GM23338 (cell line): ENCODE measurements around the gene DPP9. TPM values are rescaled to one million over a fixed set of nuclear protein-coding genes. Genes with fewer than 3 reads are reported as not detected.

Experiments
- ATAC-seq: fragments of 200-7000 bp; cut with Tn5 transposase; 3 replicates; pipeline ENCODE4 v1.9.1; 2020
- DNase-seq: peaks from one replicate; pipeline ENCODE4 v3.0.0-alpha.2; 2015; ENCODE audit warnings: low spot score
- H2AFZ ChIP-seq: fragments of 200-600 bp; sonication (generic); 2 replicates; pipeline ENCODE4 v1.8.0; 2016; ENCODE audit warnings: antibody characterized with exemption, mild to moderate bottlenecking, moderate library complexity
- H3F3A ChIP-seq: fragments of 200-600 bp; sonication (generic); replicated peaks from 2 replicates; pipeline ENCODE4 v1.8.0; 2017; ENCODE audit warnings: antibody characterized with exemption, mixed run types, low read depth
- H3K27ac ChIP-seq: fragments of 200-600 bp; sonication (generic); 2 replicates; pipeline ENCODE4 v1.6.1; 2016; ENCODE audit warnings: low read depth
- H3K27me3 ChIP-seq: fragments of 200-600 bp; sonication (generic); 2 replicates; pipeline ENCODE4 v1.8.0; 2016; ENCODE audit warnings: mild to moderate bottlenecking, mixed run types, moderate library complexity; ENCODE audit not compliant: insufficient read depth
- H3K36me3 ChIP-seq: fragments of 200-600 bp; sonication (generic); 2 replicates; pipeline ENCODE4 v1.8.0; 2016; ENCODE audit warnings: mild to moderate bottlenecking; ENCODE audit not compliant: insufficient read depth
- H3K4me1 ChIP-seq: fragments of 200-600 bp; sonication (generic); 2 replicates; pipeline ENCODE4 v1.8.0; 2016; ENCODE audit warnings: mild to moderate bottlenecking, moderate library complexity; ENCODE audit not compliant: insufficient read depth
- H3K4me2 ChIP-seq: fragments of 200-600 bp; sonication (generic); 2 replicates; pipeline ENCODE4 v1.7.1; 2017; ENCODE audit warnings: mixed run types
- H3K4me3 ChIP-seq: fragments of 200-600 bp; sonication (generic); 2 replicates; pipeline ENCODE4 v1.6.1; 2016; ENCODE audit warnings: mixed run types
- H3K79me2 ChIP-seq: fragments of 200-600 bp; sonication (generic); replicated peaks from 2 replicates; pipeline ENCODE4 v1.8.0; 2017; ENCODE audit warnings: mild to moderate bottlenecking; ENCODE audit not compliant: insufficient read depth
- H3K9me2 ChIP-seq: fragments of 200-600 bp; sonication (generic); 2 replicates; pipeline ENCODE4 v1.8.0; 2017; ENCODE audit not compliant: insufficient read depth
- H4K20me1 ChIP-seq: fragments of 200-600 bp; sonication (generic); replicated peaks from 2 replicates; pipeline ENCODE4 v1.8.0; 2017; ENCODE audit warnings: mild to moderate bottlenecking; ENCODE audit not compliant: insufficient read depth
- H3K27ac Mint-ChIP-seq: 2 replicates; pipeline ENCODE4 v1.8.0; 2020; ENCODE audit warnings: inconsistent platforms, mild to moderate bottlenecking, moderate library complexity, mixed read lengths
- H3K27me3 Mint-ChIP-seq: 3 replicates; pipeline ENCODE4 v1.8.0; 2022; ENCODE audit warnings: low read depth, mild to moderate bottlenecking, moderate library complexity, mixed read lengths, inconsistent platforms; ENCODE audit not compliant: insufficient read depth, poor library complexity
- H3K36me3 Mint-ChIP-seq: 3 replicates; pipeline ENCODE4 v1.8.0; 2021; ENCODE audit warnings: low read depth, mild to moderate bottlenecking, inconsistent platforms, moderate library complexity, mixed read lengths
- H3K4me1 Mint-ChIP-seq: 3 replicates; pipeline ENCODE4 v1.8.0; 2020; ENCODE audit warnings: mild to moderate bottlenecking, inconsistent platforms, mixed read lengths
- H3K4me3 Mint-ChIP-seq: 3 replicates; pipeline ENCODE4 v1.8.0; 2021; ENCODE audit warnings: moderate library complexity, mild to moderate bottlenecking, inconsistent platforms, mixed read lengths
- H3K9me3 Mint-ChIP-seq: 3 replicates; pipeline ENCODE4 v1.8.0; 2020; ENCODE audit warnings: moderate library complexity, mild to moderate bottlenecking, inconsistent platforms, mixed read lengths
- CREB1 ChIP-seq: fragments of 250-450 bp; sonication (Bioruptor Pico); IDR thresholded peaks from 2 replicates; pipeline ENCODE4 v1.5.0; 2020; ENCODE audit warnings: low read depth, mild to moderate bottlenecking, moderate library complexity
- EZH2 ChIP-seq: fragments of 200-600 bp; sonication (generic); IDR thresholded peaks from one replicate; pipeline ENCODE4 v1.8.0; 2017; ENCODE audit warnings: antibody characterized with exemption, mild to moderate bottlenecking, low read depth; ENCODE audit not compliant: unreplicated experiment
- EZH2phosphoT487 ChIP-seq: fragments of 200-600 bp; sonication (generic); IDR thresholded peaks from one replicate; pipeline ENCODE4 v1.8.1; 2018; ENCODE audit warnings: antibody characterized with exemption; ENCODE audit not compliant: unreplicated experiment
- JUNB ChIP-seq: IDR thresholded peaks from one replicate; pipeline ENCODE4 v1.6.1; 2016; ENCODE audit warnings: antibody characterized with exemption; ENCODE audit not compliant: unreplicated experiment
- NANOG ChIP-seq: IDR thresholded peaks from 2 replicates; pipeline ENCODE4 v1.6.1; 2016; ENCODE audit warnings: antibody characterized with exemption, borderline replicate concordance
- POLR2AphosphoS5 ChIP-seq: IDR thresholded peaks from 2 replicates; pipeline ENCODE4 v1.6.1; 2016; ENCODE audit warnings: antibody characterized with exemption, low read depth
- REST ChIP-seq: IDR thresholded peaks from one replicate; pipeline ENCODE4 v1.6.1; 2018; ENCODE audit warnings: antibody characterized with exemption; ENCODE audit not compliant: unreplicated experiment
- STAT1 ChIP-seq: IDR thresholded peaks from one replicate; pipeline ENCODE4 v1.6.1; 2016; ENCODE audit warnings: antibody characterized with exemption; ENCODE audit not compliant: unreplicated experiment
- ZNF114 ChIP-seq: fragments of 250-450 bp; sonication (Bioruptor Pico); IDR thresholded peaks from 2 replicates; pipeline ENCODE4 v1.5.0; 2020; ENCODE audit warnings: mild to moderate bottlenecking, moderate library complexity
- ZNF331 ChIP-seq: fragments of 250-450 bp; sonication (Bioruptor Pico); IDR thresholded peaks from 2 replicates; pipeline ENCODE4 v1.5.0; 2020; ENCODE audit warnings: low read depth, mild to moderate bottlenecking, moderate library complexity
- polyA plus RNA-seq: library from polyadenylated mRNA; unstranded; fragments of >200 nt; fragmentation: Nextera tagmentation; extraction: Ambion mirVana; gene quantifications from 2 replicates; pipeline ENCODE4 v1.2.1, GENCODE V29; 2016
- total RNA-seq: library from RNA; depleted of rRNA; stranded (reverse); fragments of >200 nt; shearing (Covaris generic); gene quantifications from 2 replicates; pipeline ENCODE4 v1.2.3, GENCODE V29; 2014
- TF ChIP-seq, protein P1 (sequence below), 2 experiments: fragments of 200-600 bp in 1 of 2; sonication (generic) in 1 of 2; conservative IDR thresholded peaks; 2 replicates each; pipeline versions ENCODE4 v1.5.1 to v1.6.1; 2016 to 2017; ENCODE audit warnings: antibody characterized with exemption in 2 of 2, low read depth in 2 of 2, mild to moderate bottlenecking in 2 of 2, moderate library complexity in 1 of 2
- TF ChIP-seq, protein P2 (sequence below): IDR thresholded peaks from 2 replicates; pipeline ENCODE4 v1.6.1; 2016; ENCODE audit warnings: antibody characterized with exemption
- TF ChIP-seq, protein P3 (sequence below): fragments of 250-450 bp; sonication (Bioruptor Pico); IDR thresholded peaks from 2 replicates; pipeline ENCODE4 v1.5.0; 2020; ENCODE audit warnings: mild to moderate bottlenecking, moderate library complexity

The DPP9 gene
- total and polyA plus RNA-seq, 2 experiments from 2014 or later, result 19.5 to 49.2 TPM

GRCh38 chr19:4688587-4688986 lies 35.1 kb downstream of the DPP9 start:
- Mint-ChIP-seq H3K4me3 (no peak overlapping the region), H3K27me3 (peaks cover 10% of the 10 kb centered on the region), H3K9me3 (no peaks in the 10 kb centered on the region), H3K4me1 (no peaks in the 10 kb centered on the region), H3K36me3 (peaks cover 29% of the 10 kb centered on the region), H3K27ac (no peak overlapping the region)
- Histone ChIP-seq H3K27ac (no peak overlapping the region), H3K79me2 (no peaks in the 10 kb centered on the region), H3K4me2 (no peak overlapping the region), H2AFZ (no peak overlapping the region), H3K4me1 (no peaks in the 10 kb centered on the region), H3K4me3 (no peak overlapping the region), H3K27me3 (no peaks in the 10 kb centered on the region), H3F3A (no peaks in the 10 kb centered on the region), H3K36me3 (no peaks in the 10 kb centered on the region), H3K9me2 (no peaks in the 10 kb centered on the region), H4K20me1 (no peaks in the 10 kb centered on the region)
- DNase-seq (no peak), ATAC-seq (no peak)
- TF ChIP-seq EZH2phosphoT487, result no peak
- no peak for TF ChIP-seq NANOG
- TF ChIP-seq, protein P1, sequence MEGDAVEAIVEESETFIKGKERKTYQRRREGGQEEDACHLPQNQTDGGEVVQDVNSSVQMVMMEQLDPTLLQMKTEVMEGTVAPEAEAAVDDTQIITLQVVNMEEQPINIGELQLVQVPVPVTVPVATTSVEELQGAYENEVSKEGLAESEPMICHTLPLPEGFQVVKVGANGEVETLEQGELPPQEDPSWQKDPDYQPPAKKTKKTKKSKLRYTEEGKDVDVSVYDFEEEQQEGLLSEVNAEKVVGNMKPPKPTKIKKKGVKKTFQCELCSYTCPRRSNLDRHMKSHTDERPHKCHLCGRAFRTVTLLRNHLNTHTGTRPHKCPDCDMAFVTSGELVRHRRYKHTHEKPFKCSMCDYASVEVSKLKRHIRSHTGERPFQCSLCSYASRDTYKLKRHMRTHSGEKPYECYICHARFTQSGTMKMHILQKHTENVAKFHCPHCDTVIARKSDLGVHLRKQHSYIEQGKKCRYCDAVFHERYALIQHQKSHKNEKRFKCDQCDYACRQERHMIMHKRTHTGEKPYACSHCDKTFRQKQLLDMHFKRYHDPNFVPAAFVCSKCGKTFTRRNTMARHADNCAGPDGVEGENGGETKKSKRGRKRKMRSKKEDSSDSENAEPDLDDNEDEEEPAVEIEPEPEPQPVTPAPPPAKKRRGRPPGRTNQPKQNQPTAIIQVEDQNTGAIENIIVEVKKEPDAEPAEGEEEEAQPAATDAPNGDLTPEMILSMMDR (conservative IDR thresholded peaks at IDR 0.05; ENCODE audit: low read depth in 2 of 2), result no peak
- TF ChIP-seq, protein P2, sequence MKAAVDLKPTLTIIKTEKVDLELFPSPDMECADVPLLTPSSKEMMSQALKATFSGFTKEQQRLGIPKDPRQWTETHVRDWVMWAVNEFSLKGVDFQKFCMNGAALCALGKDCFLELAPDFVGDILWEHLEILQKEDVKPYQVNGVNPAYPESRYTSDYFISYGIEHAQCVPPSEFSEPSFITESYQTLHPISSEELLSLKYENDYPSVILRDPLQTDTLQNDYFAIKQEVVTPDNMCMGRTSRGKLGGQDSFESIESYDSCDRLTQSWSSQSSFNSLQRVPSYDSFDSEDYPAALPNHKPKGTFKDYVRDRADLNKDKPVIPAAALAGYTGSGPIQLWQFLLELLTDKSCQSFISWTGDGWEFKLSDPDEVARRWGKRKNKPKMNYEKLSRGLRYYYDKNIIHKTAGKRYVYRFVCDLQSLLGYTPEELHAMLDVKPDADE, result no peak
- no peak for TF ChIP-seq STAT1
- TF ChIP-seq CREB1 (CRISPR knock-in tag), result no peak
- no peak for TF ChIP-seq JUNB
- TF ChIP-seq, protein P3, sequence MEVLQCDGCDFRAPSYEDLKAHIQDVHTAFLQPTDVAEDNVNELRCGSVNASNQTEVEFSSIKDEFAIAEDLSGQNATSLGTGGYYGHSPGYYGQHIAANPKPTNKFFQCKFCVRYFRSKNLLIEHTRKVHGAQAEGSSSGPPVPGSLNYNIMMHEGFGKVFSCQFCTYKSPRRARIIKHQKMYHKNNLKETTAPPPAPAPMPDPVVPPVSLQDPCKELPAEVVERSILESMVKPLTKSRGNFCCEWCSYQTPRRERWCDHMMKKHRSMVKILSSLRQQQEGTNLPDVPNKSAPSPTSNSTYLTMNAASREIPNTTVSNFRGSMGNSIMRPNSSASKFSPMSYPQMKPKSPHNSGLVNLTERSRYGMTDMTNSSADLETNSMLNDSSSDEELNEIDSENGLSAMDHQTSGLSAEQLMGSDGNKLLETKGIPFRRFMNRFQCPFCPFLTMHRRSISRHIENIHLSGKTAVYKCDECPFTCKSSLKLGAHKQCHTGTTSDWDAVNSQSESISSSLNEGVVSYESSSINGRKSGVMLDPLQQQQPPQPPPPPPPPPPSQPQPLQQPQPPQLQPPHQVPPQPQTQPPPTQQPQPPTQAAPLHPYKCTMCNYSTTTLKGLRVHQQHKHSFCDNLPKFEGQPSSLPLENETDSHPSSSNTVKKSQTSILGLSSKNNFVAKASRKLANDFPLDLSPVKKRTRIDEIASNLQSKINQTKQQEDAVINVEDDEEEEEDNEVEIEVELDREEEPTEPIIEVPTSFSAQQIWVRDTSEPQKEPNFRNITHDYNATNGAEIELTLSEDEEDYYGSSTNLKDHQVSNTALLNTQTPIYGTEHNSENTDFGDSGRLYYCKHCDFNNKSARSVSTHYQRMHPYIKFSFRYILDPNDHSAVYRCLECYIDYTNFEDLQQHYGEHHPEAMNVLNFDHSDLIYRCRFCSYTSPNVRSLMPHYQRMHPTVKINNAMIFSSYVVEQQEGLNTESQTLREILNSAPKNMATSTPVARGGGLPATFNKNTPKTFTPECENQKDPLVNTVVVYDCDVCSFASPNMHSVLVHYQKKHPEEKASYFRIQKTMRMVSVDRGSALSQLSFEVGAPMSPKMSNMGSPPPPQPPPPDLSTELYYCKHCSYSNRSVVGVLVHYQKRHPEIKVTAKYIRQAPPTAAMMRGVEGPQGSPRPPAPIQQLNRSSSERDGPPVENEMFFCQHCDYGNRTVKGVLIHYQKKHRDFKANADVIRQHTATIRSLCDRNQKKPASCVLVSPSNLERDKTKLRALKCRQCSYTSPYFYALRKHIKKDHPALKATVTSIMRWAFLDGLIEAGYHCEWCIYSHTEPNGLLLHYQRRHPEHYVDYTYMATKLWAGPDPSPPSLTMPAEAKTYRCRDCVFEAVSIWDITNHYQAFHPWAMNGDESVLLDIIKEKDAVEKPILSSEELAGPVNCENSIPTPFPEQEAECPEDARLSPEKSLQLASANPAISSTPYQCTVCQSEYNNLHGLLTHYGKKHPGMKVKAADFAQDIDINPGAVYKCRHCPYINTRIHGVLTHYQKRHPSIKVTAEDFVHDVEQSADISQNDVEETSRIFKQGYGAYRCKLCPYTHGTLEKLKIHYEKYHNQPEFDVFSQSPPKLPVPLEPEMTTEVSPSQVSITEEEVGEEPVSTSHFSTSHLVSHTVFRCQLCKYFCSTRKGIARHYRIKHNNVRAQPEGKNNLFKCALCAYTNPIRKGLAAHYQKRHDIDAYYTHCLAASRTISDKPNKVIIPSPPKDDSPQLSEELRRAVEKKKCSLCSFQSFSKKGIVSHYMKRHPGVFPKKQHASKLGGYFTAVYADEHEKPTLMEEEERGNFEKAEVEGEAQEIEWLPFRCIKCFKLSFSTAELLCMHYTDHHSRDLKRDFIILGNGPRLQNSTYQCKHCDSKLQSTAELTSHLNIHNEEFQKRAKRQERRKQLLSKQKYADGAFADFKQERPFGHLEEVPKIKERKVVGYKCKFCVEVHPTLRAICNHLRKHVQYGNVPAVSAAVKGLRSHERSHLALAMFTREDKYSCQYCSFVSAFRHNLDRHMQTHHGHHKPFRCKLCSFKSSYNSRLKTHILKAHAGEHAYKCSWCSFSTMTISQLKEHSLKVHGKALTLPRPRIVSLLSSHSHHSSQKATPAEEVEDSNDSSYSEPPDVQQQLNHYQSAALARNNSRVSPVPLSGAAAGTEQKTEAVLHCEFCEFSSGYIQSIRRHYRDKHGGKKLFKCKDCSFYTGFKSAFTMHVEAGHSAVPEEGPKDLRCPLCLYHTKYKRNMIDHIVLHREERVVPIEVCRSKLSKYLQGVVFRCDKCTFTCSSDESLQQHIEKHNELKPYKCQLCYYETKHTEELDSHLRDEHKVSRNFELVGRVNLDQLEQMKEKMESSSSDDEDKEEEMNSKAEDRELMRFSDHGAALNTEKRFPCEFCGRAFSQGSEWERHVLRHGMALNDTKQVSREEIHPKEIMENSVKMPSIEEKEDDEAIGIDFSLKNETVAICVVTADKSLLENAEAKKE, result no peak
- TF ChIP-seq REST, result no peak
- TF ChIP-seq ZNF331, result no peak
- TF ChIP-seq ZNF114, result no peak
- no peak for TF ChIP-seq EZH2
- no peak for TF ChIP-seq POLR2AphosphoS5
